ENCODE data around the gene FNDC3A. TPM values are rescaled to one million over a fixed set of nuclear protein-coding genes. Genes with fewer than 3 reads are reported as not detected.

The FNDC3A gene
- total RNA-seq, 2 donors from 2014 or later, result 48.2 to 86.3 TPM

GRCh38 chr13:48942131-48942530 is 33.6 kb upstream of the FNDC3A start:
- H3K4me1 ChIP-seq (ENCODE audit: control insufficient read depth in 1 of 2, low read depth in 2 of 2), result peaks cover 3 to 7% of the 10 kb centered on the region in 2 donors
- ATAC-seq (ENCODE audit: insufficient number of reproducible peaks, low FRiP score, low read depth), result no peak
- H3K27ac ChIP-seq, result no peak overlapping the region
- H3K9me3 ChIP-seq, result no peaks in the 10 kb centered on the region
- no peak for DNase-seq (ENCODE audit: low spot score)
- H3K27me3 ChIP-seq (replicated peaks; ENCODE audit: insufficient read depth), result no peaks in the 10 kb centered on the region
- TF ChIP-seq CTCF (IDR thresholded peaks at IDR 0.05), result no peak
- H3K36me3 ChIP-seq, result no peaks in the 10 kb centered on the region
- no peak overlapping the region for H3K4me3 ChIP-seq

GRCh38 chr13:48944221-48944620 is 31.5 kb upstream of the FNDC3A start:
- no peaks in the 10 kb centered on the region for H3K9me3 ChIP-seq
- ATAC-seq (ENCODE audit: insufficient number of reproducible peaks, low FRiP score, low read depth), result no peak
- no peak overlapping the region for H3K4me3 ChIP-seq
- peaks cover 3 to 11% of the 10 kb centered on the region in 2 donors for H3K4me1 ChIP-seq (ENCODE audit: control insufficient read depth in 1 of 2, low read depth in 2 of 2)
- DNase-seq (ENCODE audit: low spot score), result no peak
- no peaks in the 10 kb centered on the region for H3K36me3 ChIP-seq
- no peak overlapping the region for H3K27ac ChIP-seq
- H3K27me3 ChIP-seq (replicated peaks; ENCODE audit: insufficient read depth), result no peaks in the 10 kb centered on the region
- no peak for TF ChIP-seq CTCF (IDR thresholded peaks at IDR 0.05)

GRCh38 chr13:48945626-48946025 is 30.1 kb upstream of the FNDC3A start:
- no peak overlapping the region for H3K27ac ChIP-seq
- H3K4me3 ChIP-seq, result no peak overlapping the region
- H3K36me3 ChIP-seq, result no peaks in the 10 kb centered on the region
- ATAC-seq (ENCODE audit: insufficient number of reproducible peaks, low FRiP score, low read depth) (no peak), DNase-seq (ENCODE audit: low spot score) (no peak)
- H3K4me1 ChIP-seq (ENCODE audit: control insufficient read depth in 1 of 2, low read depth in 2 of 2), result peaks cover 3 to 21% of the 10 kb centered on the region in 2 donors
- no peaks in the 10 kb centered on the region for H3K27me3 ChIP-seq (replicated peaks; ENCODE audit: insufficient read depth)
- H3K9me3 ChIP-seq, result no peaks in the 10 kb centered on the region
- TF ChIP-seq CTCF (IDR thresholded peaks at IDR 0.05), result no peak

- DNase-seq (ENCODE audit: low spot score), result no peak
- Histone ChIP-seq H3K4me3 (no peak overlapping the region), H3K27ac (no peak overlapping the region), H3K4me1 (ENCODE audit: control insufficient read depth in 1 of 2, low read depth in 2 of 2) (peaks cover 3 to 21% of the 10 kb centered on the region in 2 donors), H3K36me3 (no peaks in the 10 kb centered on the region), H3K27me3 (replicated peaks; ENCODE audit: insufficient read depth) (no peaks in the 10 kb centered on the region), H3K9me3 (no peaks in the 10 kb centered on the region)
- no peak for TF ChIP-seq CTCF (IDR thresholded peaks at IDR 0.05)
- no peak for ATAC-seq (ENCODE audit: insufficient number of reproducible peaks, low FRiP score, low read depth)
These were observed 29.5 kb upstream of the FNDC3A start for GRCh38 chr13:48946163-48946562.

GRCh38 chr13:48949566-48950500 is 25.9 kb upstream of the FNDC3A start:
- no peak for ATAC-seq (ENCODE audit: insufficient number of reproducible peaks, low FRiP score, low read depth)
- no peak for TF ChIP-seq CTCF (IDR thresholded peaks at IDR 0.05)
- H3K27me3 ChIP-seq (replicated peaks; ENCODE audit: insufficient read depth), result no peaks in the 10 kb centered on the region
- H3K36me3 ChIP-seq, result no peaks in the 10 kb centered on the region
- H3K4me3 ChIP-seq, result no peak overlapping the region
- H3K27ac ChIP-seq, result no peak overlapping the region
- H3K4me1 ChIP-seq (ENCODE audit: control insufficient read depth in 1 of 2, low read depth in 2 of 2), result peaks cover 9 to 35% of the 10 kb centered on the region in 2 donors
- no peak for DNase-seq (ENCODE audit: low spot score)
- H3K9me3 ChIP-seq, result no peaks in the 10 kb centered on the region
